ENCODE data around the gene GRM2.
"Not testable (repeated sequence)": the region's sequence is repeated elsewhere in the genome, so short reads cannot be mapped to it uniquely, and the experiment has no call there.

GRM2 gene

DNA sequence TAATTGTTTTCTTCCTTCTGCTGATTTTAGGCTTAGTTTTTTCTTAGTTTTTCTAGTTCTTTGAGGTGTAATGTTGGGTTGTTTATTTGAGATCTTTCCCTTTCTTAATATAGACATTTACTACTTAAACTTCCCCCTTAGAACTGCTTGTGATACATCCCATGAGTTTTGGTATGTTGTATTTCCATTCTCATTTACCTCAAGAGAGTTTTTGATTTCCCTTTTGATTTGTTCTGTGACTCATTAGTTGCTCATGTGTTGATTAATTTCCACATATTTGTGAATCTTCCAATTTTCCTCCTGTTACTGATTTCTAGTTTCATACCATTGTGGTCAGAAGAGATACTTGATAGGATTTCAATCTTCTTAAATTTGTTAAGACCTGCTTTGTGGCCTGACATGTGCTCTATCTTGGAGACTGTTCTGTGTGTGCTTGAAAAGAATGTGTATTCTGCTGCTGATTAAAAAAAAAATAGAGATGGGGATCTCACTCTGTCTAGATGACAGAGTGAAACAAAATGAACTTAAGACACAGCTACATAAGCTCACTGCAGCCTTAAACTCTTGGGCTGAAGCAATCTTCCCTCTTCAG, 22.3 kb downstream of the GRM2 start:
- no peak for DNase-seq

- DNase-seq = peak in 1 of 3 experiments; percentile 1
Observed at GRCh38 chr3:51733859-51734571, 27.1 kb downstream of the GRM2 start.

- DNase-seq = no peak
Observed at GRCh38 chr3:51734572-51734907, 27.7 kb downstream of the GRM2 start.

- no peak for DNase-seq
Observed at GRCh38 chr3:51735039-51735438, 28.2 kb downstream of the GRM2 start.

- DNase-seq = no peak
Observed at GRCh38 chr3:51735950-51736349, 29.1 kb downstream of the GRM2 start.

DNA sequence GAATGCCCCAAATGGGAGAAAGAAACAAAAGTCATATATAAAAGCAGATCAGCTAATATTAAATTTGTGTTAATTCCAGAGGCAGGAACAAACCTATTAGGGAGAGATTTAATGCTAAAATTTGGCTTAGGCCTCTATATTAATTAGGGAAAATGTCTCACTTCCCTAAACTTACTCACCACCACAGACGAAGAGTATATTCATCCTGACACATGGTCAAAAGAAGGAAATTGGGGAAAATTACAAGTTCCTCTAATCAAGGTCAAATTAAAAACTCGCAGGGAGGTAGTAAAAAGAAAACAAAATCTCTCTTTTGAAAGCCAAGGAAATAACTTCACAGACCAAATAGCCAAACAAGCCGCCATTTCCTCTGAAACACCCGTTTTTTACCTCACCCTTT, 32.2 kb downstream of the GRM2 start:
- DNase-seq = no peak

DNA sequence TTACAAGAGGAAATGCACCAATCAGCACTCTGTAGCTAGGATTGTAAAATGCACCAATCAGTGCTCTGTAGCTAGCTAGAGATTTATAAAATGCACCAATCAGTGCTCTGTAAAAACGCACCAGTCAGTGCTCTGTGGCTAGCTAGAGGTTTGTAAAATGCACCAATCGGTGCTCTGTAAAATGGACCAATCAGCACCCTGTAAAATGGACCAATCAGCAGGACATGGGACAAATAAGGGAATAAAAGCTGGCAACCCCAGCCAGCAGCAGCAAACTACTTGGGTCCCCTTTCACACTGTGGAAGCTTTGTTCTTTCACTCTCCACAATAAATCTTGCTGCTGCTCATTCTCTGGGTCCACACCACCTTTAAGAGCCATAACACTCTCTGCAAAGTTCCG, 35.5 kb downstream of the GRM2 start:
- not testable (repeated sequence) for DNase-seq

DNA sequence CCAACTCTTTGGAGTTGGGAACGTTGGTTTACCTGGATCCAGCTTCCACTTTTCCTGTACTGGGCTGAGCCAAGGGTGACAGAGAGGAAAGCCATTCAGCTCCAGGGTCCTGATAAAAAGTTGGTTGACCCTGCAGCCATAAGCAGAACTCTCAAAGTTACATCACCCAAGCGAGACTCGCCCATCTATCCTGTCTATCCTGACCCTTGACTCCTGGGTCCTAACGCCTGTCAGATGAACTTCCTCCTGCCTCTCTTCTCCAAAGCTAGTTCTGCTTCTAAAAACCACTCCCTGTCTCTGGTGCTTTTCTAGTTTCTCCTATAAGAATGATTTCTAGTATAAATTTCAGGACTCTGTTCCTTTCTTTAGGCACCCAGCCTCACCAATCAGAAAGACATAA, 36.1 kb downstream of the GRM2 start:
- not testable (repeated sequence) for DNase-seq

- DNase-seq = no peak
Observed at GRCh38 chr3:51747840-51748239, 41.0 kb downstream of the GRM2 start.

DNA sequence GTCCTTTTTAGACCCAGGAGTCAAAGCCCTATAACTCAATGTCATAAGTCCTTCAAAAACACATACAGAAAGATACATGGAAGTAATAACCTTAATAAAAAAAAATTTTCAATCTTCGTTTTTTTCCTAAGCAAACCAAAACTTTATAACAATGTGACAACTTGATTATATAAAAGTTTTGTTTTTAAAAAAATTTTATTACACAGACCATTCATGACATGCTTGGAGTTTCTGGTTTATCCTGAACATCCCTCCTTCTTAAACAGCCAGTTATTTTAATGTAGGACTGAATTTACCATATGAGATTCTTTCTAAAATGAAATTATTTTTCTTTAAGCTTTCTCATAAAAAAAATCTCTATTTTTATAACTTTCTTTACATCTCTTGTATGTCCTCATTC, 41.5 kb downstream of the GRM2 start:
- DNase-seq = no peak

DNA sequence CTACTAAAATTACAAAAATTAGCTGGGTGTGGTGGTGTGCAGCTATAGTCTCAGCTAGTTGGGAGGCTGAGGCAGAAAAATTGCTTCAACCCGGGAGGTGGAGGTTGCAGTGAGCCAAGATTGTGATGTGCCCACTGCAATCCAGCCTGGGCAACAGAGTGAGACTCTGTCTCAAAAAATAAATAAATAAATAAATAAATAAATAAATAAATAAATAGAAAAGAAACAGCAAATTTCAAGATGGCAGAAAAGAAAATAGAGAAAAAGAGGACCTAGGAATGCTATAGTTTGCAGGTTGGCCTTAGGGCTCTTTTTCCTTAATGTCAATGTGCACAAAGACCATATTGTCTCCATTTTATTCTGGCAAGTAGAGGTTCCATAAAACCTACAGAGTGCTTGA, 44.0 kb downstream of the GRM2 start:
- DNase-seq = no peak

GRCh38 chr3:51751287-51751686, 44.4 kb downstream of the GRM2 start:
- no peak for DNase-seq

DNA sequence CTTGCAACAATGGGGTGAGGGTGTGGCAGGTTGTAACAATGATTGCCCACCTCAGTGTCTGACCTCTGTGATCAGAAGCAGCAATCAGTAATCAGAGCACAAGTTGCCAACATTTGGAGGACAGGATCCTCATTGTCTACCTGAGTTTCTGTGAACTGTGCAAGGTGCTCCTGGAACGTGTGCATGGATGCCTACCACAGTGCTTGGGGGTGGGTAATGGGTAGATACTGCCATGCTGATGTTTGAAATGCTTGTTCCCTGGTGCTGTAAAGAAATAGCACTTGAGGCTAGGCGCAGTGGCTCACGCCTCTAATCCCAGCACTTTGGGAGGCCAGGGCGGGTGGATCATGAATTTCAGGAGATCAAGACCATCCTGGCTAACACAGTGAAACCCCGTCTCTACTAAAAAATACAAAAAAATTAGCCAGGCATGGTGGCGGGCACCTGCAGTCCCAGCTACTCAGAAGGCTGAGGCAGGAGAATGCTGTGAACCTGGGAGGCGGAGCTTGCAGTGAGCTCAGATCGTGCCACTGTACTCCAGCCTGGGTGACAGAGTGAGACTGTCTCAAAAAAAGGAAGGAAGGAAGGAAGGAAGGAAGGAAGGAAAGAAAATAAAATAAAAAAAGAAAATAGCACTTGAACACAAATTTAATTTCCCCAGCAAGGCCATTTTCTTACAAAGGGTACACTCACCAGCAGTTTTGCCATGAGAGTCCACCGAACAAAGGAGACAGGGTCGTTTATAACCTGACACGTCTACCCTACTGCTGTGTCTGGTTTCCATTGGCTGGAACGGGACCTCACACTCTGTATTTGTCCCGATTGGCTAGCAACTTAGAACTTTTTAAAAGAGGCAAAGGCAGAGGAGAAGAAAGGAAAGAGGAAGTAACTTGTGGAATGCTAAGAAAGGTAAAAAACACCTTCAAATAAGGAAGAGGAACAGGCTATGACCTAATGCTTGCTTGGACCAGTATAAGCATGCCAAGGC, 47.2 kb downstream of the GRM2 start:
- not testable (repeated sequence) for DNase-seq

- DNase-seq = no peak
Observed at GRCh38 chr3:51759203-51759602, 52.3 kb downstream of the GRM2 start.
